GM06990 (cell line): Measurements from ENCODE around the gene PTPRD.

Experiments used
- DNase-seq: peaks from one replicate; pipeline ENCODE4 v3.0.0-alpha.2; 2011; ENCODE audit not compliant: insufficient read length; ENCODE audit errors: extremely low read depth
- H3K27me3 ChIP-seq: replicated peaks from 2 replicates; pipeline ENCODE4 v1.6.0; 2011; ENCODE audit warnings: low read length; ENCODE audit not compliant: control insufficient read depth, insufficient read depth
- H3K36me3 ChIP-seq: 2 replicates; pipeline ENCODE4 v1.5.1; 2011; ENCODE audit warnings: low read length; ENCODE audit not compliant: control insufficient read depth, insufficient read depth
- H3K4me3 ChIP-seq: replicated peaks from 2 replicates; pipeline ENCODE4 v1.5.1; 2011; ENCODE audit warnings: low read depth, mild to moderate bottlenecking, control low read depth, low read length
- CTCF ChIP-seq: IDR thresholded peaks from 2 replicates; pipeline ENCODE4 v1.5.1; 2011; ENCODE audit warnings: low read length, control low read depth, mild to moderate bottlenecking, inconsistent platforms; ENCODE audit not compliant: insufficient read depth, poor library complexity, severe bottlenecking

Gene PTPRD

GRCh38 chr9:8779478-8779877 is 1833.3 kb downstream of the PTPRD start:
- Histone ChIP-seq H3K27me3 (no peaks in the 10 kb centered on the region), H3K4me3 (no peak overlapping the region), H3K36me3 (no peaks in the 10 kb centered on the region)
- DNase-seq, result no peak
- TF ChIP-seq CTCF, result no peak

GRCh38 chr9:8778356-8778755 is 1834.4 kb downstream of the PTPRD start:
- no peak for TF ChIP-seq CTCF
- Histone ChIP-seq H3K36me3 (no peaks in the 10 kb centered on the region), H3K27me3 (no peaks in the 10 kb centered on the region), H3K4me3 (no peak overlapping the region)
- no peak for DNase-seq

GRCh38 chr9:8772302-8772701 is 1840.5 kb downstream of the PTPRD start:
- no peak overlapping the region for H3K4me3 ChIP-seq
- no peak for DNase-seq
- no peak for TF ChIP-seq CTCF
- H3K27me3 ChIP-seq, result no peaks in the 10 kb centered on the region
- no peaks in the 10 kb centered on the region for H3K36me3 ChIP-seq

GRCh38 chr9:8769153-8769552 is 1843.6 kb downstream of the PTPRD start:
- DNase-seq, result no peak
- Histone ChIP-seq H3K4me3 (no peak overlapping the region), H3K36me3 (no peaks in the 10 kb centered on the region), H3K27me3 (no peaks in the 10 kb centered on the region)
- no peak for TF ChIP-seq CTCF

GRCh38 chr9:8766096-8766495 is 1846.7 kb downstream of the PTPRD start:
- no peaks in the 10 kb centered on the region for H3K36me3 ChIP-seq
- DNase-seq, result no peak
- TF ChIP-seq CTCF, result no peak
- no peaks in the 10 kb centered on the region for H3K27me3 ChIP-seq
- no peak overlapping the region for H3K4me3 ChIP-seq

- Histone ChIP-seq H3K4me3 (no peak overlapping the region), H3K27me3 (no peaks in the 10 kb centered on the region), H3K36me3 (no peaks in the 10 kb centered on the region)
- TF ChIP-seq CTCF, result no peak
- DNase-seq, result no peak
Observed at GRCh38 chr9:8764051-8764450, 1848.8 kb downstream of the PTPRD start.
